OCI-LY7 (cell line): ENCODE measurements around the gene TPSB2. TPM values are rescaled to one million over a fixed set of nuclear protein-coding genes. Genes with fewer than 3 reads are reported as not detected.

Experiments
- BruUV-seq: library from RNA; stranded (reverse); fragments of 400-500 nt; replicated peaks from 2 replicates; lab custom pipeline; 2021; lab: Mats Ljungman, UMichigan
- CTCF ChIA-PET: fragments of 300-600 bp; sonication (Branson Sonifier 250); formaldehyde crosslinking; loops from one replicate; lab custom pipeline; 2022; ENCODE audit warnings: antibody characterized with exemption; ENCODE audit not compliant: unreplicated experiment; lab: Charles Lee
- POLR2A ChIA-PET: fragments of 300-600 bp; sonication (Branson Sonifier 250); formaldehyde crosslinking; loops from one replicate; lab custom pipeline; 2022; ENCODE audit warnings: antibody characterized with exemption; lab: Charles Lee
- DNase-seq: peaks from one replicate; pipeline ENCODE4 v3.0.0-alpha.2; 2015; ENCODE audit warnings: low spot score
- H2AFZ ChIP-seq: fragments of 200-600 bp; sonication (generic), shearing (Covaris generic); 2 replicates; pipeline ENCODE4 v1.6.1; 2014; ENCODE audit warnings: mild to moderate bottlenecking, antibody characterized with exemption, low read length, moderate library complexity
- H3K27ac ChIP-seq: fragments of 200-600 bp; sonication (generic); 2 replicates; pipeline ENCODE4 v1.5.1; 2014; ENCODE audit warnings: mixed run types, low read depth, mild to moderate bottlenecking, moderate library complexity, low read length, inconsistent platforms; ENCODE audit not compliant: poor library complexity, severe bottlenecking
- H3K36me3 ChIP-seq: fragments of 200-600 bp; sonication (generic); 2 replicates; pipeline ENCODE4 v1.6.1; 2014; ENCODE audit warnings: mild to moderate bottlenecking, antibody characterized with exemption, low read length, moderate library complexity, mixed read lengths; ENCODE audit not compliant: insufficient read depth
- H3K4me1 ChIP-seq: fragments of 200-600 bp; sonication (generic); 2 replicates; pipeline ENCODE4 v1.5.1; 2014; ENCODE audit warnings: mild to moderate bottlenecking, low read length; ENCODE audit not compliant: insufficient read depth, poor library complexity, severe bottlenecking
- H3K4me2 ChIP-seq: fragments of 200-600 bp; sonication (generic); 2 replicates; pipeline ENCODE4 v1.6.1; 2014; ENCODE audit warnings: mild to moderate bottlenecking, low read length
- H3K4me3 ChIP-seq: fragments of 200-600 bp; sonication (generic); 2 replicates; pipeline ENCODE4 v1.5.1; 2014; ENCODE audit warnings: mild to moderate bottlenecking, low read depth, low read length; ENCODE audit not compliant: poor library complexity, severe bottlenecking
- H3K79me2 ChIP-seq: fragments of 200-600 bp; sonication (generic); 2 replicates; pipeline ENCODE4 v1.6.1; 2016; ENCODE audit warnings: low read depth, mild to moderate bottlenecking, low read length, moderate library complexity, mixed read lengths; ENCODE audit not compliant: insufficient read depth
- H3K9me2 ChIP-seq: fragments of 200-600 bp; sonication (generic); 2 replicates; pipeline ENCODE4 v1.6.1; 2016; ENCODE audit warnings: mild to moderate bottlenecking, low read length, mixed read lengths; ENCODE audit not compliant: insufficient read depth
- H3K9me3 ChIP-seq: fragments of 200-600 bp; sonication (generic); 2 replicates; pipeline ENCODE4 v1.6.1; 2014; ENCODE audit warnings: mild to moderate bottlenecking, mixed run types, low read length, mixed read lengths
- H4K20me1 ChIP-seq: fragments of 200-600 bp; sonication (generic); 2 replicates; pipeline ENCODE4 v1.6.1; 2014; ENCODE audit warnings: mild to moderate bottlenecking, antibody characterized with exemption, low read length, moderate library complexity, mixed read lengths; ENCODE audit not compliant: insufficient read depth
- CTCF ChIP-seq: fragments of 200-600 bp; sonication (generic); conservative IDR thresholded peaks from 2 replicates; pipeline ENCODE4 v1.5.1; 2014; ENCODE audit warnings: mild to moderate bottlenecking, antibody characterized with exemption, low read length, moderate library complexity, mixed read lengths
- EZH2phosphoT487 ChIP-seq: fragments of 200-600 bp; sonication (generic); IDR thresholded peaks from 2 replicates; pipeline ENCODE4 v1.6.1; 2018; ENCODE audit warnings: low read depth, borderline replicate concordance, mild to moderate bottlenecking, mixed run types, antibody characterized with exemption, low read length, moderate library complexity, mixed read lengths
- intact Hi-C: fragments of 100-400 bp; cut with micrococcal nuclease; formaldehyde crosslinking; loops from one replicate; pipeline ENCODE4 v1.10.0; 2022; ENCODE audit not compliant: unreplicated experiment
- total RNA-seq, 2 experiments: library from RNA; depleted of rRNA in 1 of 2; stranded (reverse); fragments of >200 nt in 1 of 2; shearing (Covaris generic) in 1 of 2; gene quantifications; 2 replicates each; pipeline ENCODE4 v1.2.3, GENCODE V29; 2014 to 2022

TPSB2 gene
- total RNA-seq, 2 experiments from 2014 or later: not detected

- Histone ChIP-seq H3K79me2 (no peaks in the 10 kb centered on the region), H3K9me3 (no peaks in the 10 kb centered on the region)
- POLR2A ChIA-PET: no interaction called here
Measured at GRCh38 chr16:1216681-1217400, 13.1 kb downstream of the TPSB2 start.

GRCh38 chr16:1216296-1216619 is 13.7 kb downstream of the TPSB2 start:
- no peaks in the 10 kb centered on the region for H3K79me2 ChIP-seq
- H3K9me2 ChIP-seq: no peaks in the 10 kb centered on the region
- H3K36me3 ChIP-seq: no peaks in the 10 kb centered on the region
- intact Hi-C loops: no loop called here
- ChIA-PET CTCF (no interaction called here), POLR2A (no interaction called here)
- no peak overlapping the region for H3K4me3 ChIP-seq
- no peaks in the 10 kb centered on the region for H3K4me1 ChIP-seq
- no peak overlapping the region for H3K4me2 ChIP-seq
- H3K27ac ChIP-seq: no peak overlapping the region
- no peak overlapping the region for H2AFZ ChIP-seq
- TF ChIP-seq CTCF (no peak), EZH2phosphoT487 (no peak)
- no peak for DNase-seq
- no peaks in the 10 kb centered on the region for H4K20me1 ChIP-seq
- H3K9me3 ChIP-seq: no peaks in the 10 kb centered on the region
- no TSS peak for BruUV-seq

More at GRCh38 chr16:1216681-1217400, 13.1 kb downstream of the TPSB2 start:
- Histone ChIP-seq H3K27ac (no peak overlapping the region), H3K4me2 (no peak overlapping the region), H4K20me1 (no peaks in the 10 kb centered on the region), H3K36me3 (no peaks in the 10 kb centered on the region), H3K4me3 (no peak overlapping the region), H3K9me2 (no peaks in the 10 kb centered on the region), H2AFZ (no peak overlapping the region), H3K4me1 (no peaks in the 10 kb centered on the region)
- TF ChIP-seq CTCF (no peak), EZH2phosphoT487 (no peak)
- CTCF ChIA-PET: no interaction called here
- intact Hi-C loops: no loop called here
- BruUV-seq: no TSS peak
- DNase-seq: no peak

GRCh38 chr16:1215574-1216295 is 14.2 kb downstream of the TPSB2 start:
- Histone ChIP-seq H3K4me3 (no peak overlapping the region), H3K9me3 (no peaks in the 10 kb centered on the region), H3K27ac (no peak overlapping the region), H2AFZ (no peak overlapping the region), H3K79me2 (no peaks in the 10 kb centered on the region), H3K36me3 (no peaks in the 10 kb centered on the region), H3K9me2 (no peaks in the 10 kb centered on the region), H3K4me1 (no peaks in the 10 kb centered on the region), H4K20me1 (no peaks in the 10 kb centered on the region), H3K4me2 (no peak overlapping the region)
- intact Hi-C loops: no loop called here
- BruUV-seq: no TSS peak
- CTCF ChIA-PET: no interaction called here
- TF ChIP-seq CTCF (no peak), EZH2phosphoT487 (no peak)
- POLR2A ChIA-PET: no interaction called here
- no peak for DNase-seq
